LNCAP (cell line): ENCODE measurements around the gene HEXIM2.

ENCODE experiments used
- CTCF ChIP-seq: fragments of 450-650 bp; IDR thresholded peaks from 2 replicates; pipeline ENCODE4 v1.5.1; 2017; ENCODE audit warnings: mild to moderate bottlenecking

Gene HEXIM2

GRCh38 chr17:45155483-45155882 lies 6.2 kb upstream of the HEXIM2 start:
- no peak for TF ChIP-seq CTCF

GRCh38 chr17:45156242-45156641 lies 5.4 kb upstream of the HEXIM2 start:
- no peak for TF ChIP-seq CTCF

- no peak for TF ChIP-seq CTCF
Observed at GRCh38 chr17:45160447-45161287, 1.0 kb upstream of the HEXIM2 start.

- no peak for TF ChIP-seq CTCF
Observed at GRCh38 chr17:45162025-45162687, 481 bp downstream of the HEXIM2 start.

GRCh38 chr17:45164734-45165269 lies 3.1 kb downstream of the HEXIM2 start:
- TF ChIP-seq CTCF, result no peak

GRCh38 chr17:45168991-45169752 lies 7.5 kb downstream of the HEXIM2 start:
- no peak for TF ChIP-seq CTCF

GRCh38 chr17:45170280-45170930 lies 8.7 kb downstream of the HEXIM2 start:
- no peak for TF ChIP-seq CTCF
